ENCODE measurements around the gene TGFB1. TPM values are rescaled to one million over a fixed set of nuclear protein-coding genes. Genes with fewer than 3 reads are reported as not detected.

Gene TGFB1
- total RNA-seq (2021; ENCODE audit: unreplicated experiment) = 54.6 TPM
- polyA plus RNA-seq (2012) = 45.7 and 49.9 TPM in 2 replicates
- percentile 50 among the genes with signal in this experiment for Bru-seq, nascent RNA
- percentile 70 among the genes with signal in this experiment for BruChase-seq, experiment 1, labeled RNA remaining after a 6-hour chase
- percentile 59 among the genes with signal in this experiment for BruChase-seq, experiment 2, labeled RNA remaining after a 2-hour chase
- long read RNA-seq, transcript TGFB1-201 (7 exons, 2,769 nt) = major isoform, 47 of 66 reads
- long read RNA-seq, partial matches to known transcripts = 4 of 66 reads
- long read RNA-seq, other reads (novel, unspliced or antisense) = 15 of 66 reads

DNA sequence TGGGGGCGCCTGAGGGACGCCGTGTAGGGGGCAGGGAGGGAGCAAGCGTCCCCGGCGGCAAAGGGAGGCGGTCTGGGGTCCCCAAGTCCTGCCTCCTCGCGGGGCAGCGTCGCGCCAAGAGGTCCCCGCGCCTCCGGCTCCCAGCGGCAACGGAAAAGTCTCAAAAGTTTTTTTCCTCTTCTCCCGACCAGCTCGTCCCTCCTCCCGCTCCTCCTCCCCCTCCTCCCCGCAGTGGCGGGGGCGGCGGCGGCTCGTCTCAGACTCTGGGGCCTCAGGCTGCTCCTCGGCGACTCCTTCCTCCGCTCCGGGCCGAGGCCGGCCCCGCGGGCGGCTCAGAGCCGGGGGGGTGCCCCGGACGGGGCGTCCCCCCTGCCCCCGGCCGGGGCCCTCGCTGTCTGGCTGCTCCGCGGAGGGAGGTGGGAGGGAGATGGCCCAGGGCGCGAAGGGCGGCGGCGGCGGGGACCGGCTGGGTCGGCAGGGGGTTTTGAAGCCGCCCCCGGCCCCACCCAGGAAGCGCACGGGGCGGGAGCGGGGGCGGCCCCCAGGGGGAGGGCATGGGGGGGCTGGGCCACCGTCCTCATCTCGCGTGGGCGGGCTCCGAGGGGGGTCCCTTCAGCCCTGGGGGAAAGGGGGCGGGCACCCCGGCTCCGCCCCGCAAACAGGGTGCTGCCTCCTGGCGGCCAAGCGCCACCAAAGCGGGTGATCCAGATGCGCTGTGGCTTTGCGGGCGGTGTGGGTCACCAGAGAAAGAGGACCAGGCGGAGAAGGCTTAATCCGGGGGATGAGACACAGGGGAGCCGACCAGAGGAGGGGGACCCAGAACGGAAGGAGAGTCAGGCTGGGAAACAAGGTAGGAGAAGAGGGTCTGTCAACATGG, at the start of gene TGFB1:
TSS of gene TGFB1 (minus strand) at position 457 of the 877 bp plus-strand sequence. CDS start 878 bp downstream, outside the sequence.
- Histone ChIP-seq H3K4me3 (replicated peaks in 1 of 2; ENCODE audit: low read depth in 1 of 2, low read length in 2 of 2) (peak within 1 kb of the TSS; percentile 79 to 87), H2AFZ (ENCODE audit: low read depth, low read length, poor library complexity, severe bottlenecking) (no peak within 1 kb of the TSS), H3K9me3 (ENCODE audit: control insufficient read depth in 1 of 2, insufficient read depth in 1 of 2, low read depth in 1 of 2, low read length in 2 of 2) (no peaks in the 10 kb centered on the region), H3K27me3 (ENCODE audit: insufficient read depth, low read length) (no peaks in the 10 kb centered on the region), H3K27ac (ENCODE audit: low read depth, low read length) (peak within 1 kb of the TSS; percentile 89), H3K9me2 (ENCODE audit: insufficient read depth) (no peaks in the 10 kb centered on the region), H3K4me1 (ENCODE audit: control insufficient read depth in 1 of 2, insufficient read depth in 2 of 2, low read length in 2 of 2) (peaks cover 11 to 29% of the 10 kb centered on the region in 2 experiments; a peak in 3 of 4 replicates), H3K79me2 (ENCODE audit: insufficient read depth, low read length) (peaks cover 39% of the 10 kb centered on the region), H4K20me1 (ENCODE audit: insufficient read depth) (no peaks in the 10 kb centered on the region), H3K4me2 (ENCODE audit: low read length) (peak within 1 kb of the TSS; percentile 95), H3K36me3 (ENCODE audit: control insufficient read depth in 1 of 2, insufficient read depth in 2 of 2, low read length in 2 of 2) (no peaks in the 10 kb centered on the region), H3K9ac (ENCODE audit: low read length) (peak within 1 kb of the TSS; percentile 83)
- CTCF ChIA-PET = interaction anchor here (1.3 to 5.6 kb wide), 3 partner anchors 11 to 222 kb away, joined by 3 to 54 read pairs (median 4); partner anchors contain the start of genes B9D2 and CEACAM21
- ATAC-seq (peak; percentile 70), DNase-seq (ENCODE audit: low read depth, low spot score) (peak; percentile 63)
- RAD21 ChIA-PET (ENCODE audit: low non-redundant PET in 1 of 2, low total read pairs in 2 of 2, uncharacterized antibody in 2 of 2, unreplicated experiment in 2 of 2) = interaction anchor here in 1 of 2 experiments (0.7 kb wide), 1 partner anchor 198 kb away, joined by 9 read pairs; no protein-coding TSS in a partner anchor
- POLR2A ChIA-PET = interaction anchor here (0.6 to 2.1 kb wide), 3 partner anchors 10 to 531 kb away, joined by 3 to 13 read pairs (median 3); partner anchors contain the start of gene B9D2
- BruUV-seq (replicated peaks) = no TSS peak
- intact Hi-C loops (cut with micrococcal nuclease) = no loop called here
- TF ChIP-seq ELF1 (IDR thresholded peaks at IDR 0.05; ENCODE audit: borderline replicate concordance, low read depth) = no peak
- TF ChIP-seq EGR1 (IDR thresholded peaks at IDR 0.05; ENCODE audit: low read depth) = peak; percentile 95
- no peak for TF ChIP-seq EZH2 (IDR thresholded peaks at IDR 0.05)
- TF ChIP-seq MAX (IDR thresholded peaks at IDR 0.05) = no peak; the same call in 1 of the 2 replicates
- TF ChIP-seq CBX3 (IDR thresholded peaks at IDR 0.05; ENCODE audit: low read depth) = 0 out of 2 replicates have a peak, but pooled peaks have one; percentile 20
- no peak for TF ChIP-seq JUND (IDR thresholded peaks at IDR 0.05)
- TF ChIP-seq YY1 (IDR thresholded peaks at IDR 0.05; ENCODE audit: extremely low read depth, insufficient replicate concordance, low read depth, low read length) = no peak
- TF ChIP-seq CEBPB (IDR thresholded peaks at IDR 0.05; ENCODE audit: low read depth) = no peak
- TF ChIP-seq FOSL1 (IDR thresholded peaks at IDR 0.05; ENCODE audit: low read depth) = no peak
- no peak for TF ChIP-seq EZH2phosphoT487 (IDR thresholded peaks at IDR 0.05; ENCODE audit: borderline replicate concordance)
- TF ChIP-seq RAD21 (IDR thresholded peaks at IDR 0.05; ENCODE audit: low read depth) = no peak
- TF ChIP-seq ZBTB33 (IDR thresholded peaks at IDR 0.05; ENCODE audit: extremely low read depth, insufficient replicate concordance, low read length) = peak; percentile 43
- TF ChIP-seq REST (IDR thresholded peaks at IDR 0.05; ENCODE audit: low read depth) = no peak
- TF ChIP-seq ZNF274 (IDR thresholded peaks at IDR 0.05; ENCODE audit: low read depth, low read length) = no peak
- TF ChIP-seq SRF (IDR thresholded peaks at IDR 0.05; ENCODE audit: low read depth) = no peak
- TF ChIP-seq, protein P1, sequence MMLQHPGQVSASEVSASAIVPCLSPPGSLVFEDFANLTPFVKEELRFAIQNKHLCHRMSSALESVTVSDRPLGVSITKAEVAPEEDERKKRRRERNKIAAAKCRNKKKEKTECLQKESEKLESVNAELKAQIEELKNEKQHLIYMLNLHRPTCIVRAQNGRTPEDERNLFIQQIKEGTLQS (IDR thresholded peaks at IDR 0.05) = no peak
